B cell (primary cell): ENCODE data around the gene PCDHGA11. TPM values are rescaled to one million over a fixed set of nuclear protein-coding genes. Genes with fewer than 3 reads are reported as not detected.

Experiments
- ATAC-seq: fragments of 200-7000 bp; cut with Tn5 transposase; one replicate; pipeline ENCODE4 v1.10.0; 2021; ENCODE audit warnings: low read depth, mild to moderate bottlenecking, moderate number of reproducible peaks, moderate library complexity
- CTCF ChIA-PET: fragments of 350-600 bp; sonication (Branson Sonifier 250); formaldehyde crosslinking; loops from one replicate; lab custom pipeline; 2021; ENCODE audit warnings: antibody characterized with exemption, inconsistent platforms; lab: Charles Lee
- POLR2A ChIA-PET: fragments of 350-600 bp; sonication (Branson Sonifier 250); formaldehyde crosslinking; loops from one replicate; lab custom pipeline; 2021; ENCODE audit warnings: antibody characterized with exemption; lab: Charles Lee
- DNase-seq: peaks from one replicate; pipeline ENCODE4 v3.0.0; 2013
- H2AFZ ChIP-seq: 2 replicates; pipeline ENCODE4 v1.6.1; 2012; ENCODE audit warnings: mild to moderate bottlenecking, low read depth, low read length; ENCODE audit not compliant: insufficient read depth, poor library complexity, severe bottlenecking
- H3K27ac ChIP-seq, 2 donors: 1 replicate in 1 of 2; 2 replicates in 1 of 2; pipeline ENCODE4 v1.5.1; 2012 to 2013; ENCODE audit warnings: low read length in 2 of 2, mild to moderate bottlenecking in 2 of 2, moderate library complexity in 1 of 2
- H3K27me3 ChIP-seq, 4 experiments: fragments of 200-600 bp in 1 of 4; sonication (generic) in 1 of 4; replicated peaks in 1 of 4; 1 replicate in 2 of 4; 2 replicates in 2 of 4; pipeline versions ENCODE4 v1.6.1 to v1.7.0; 2013 to 2016; ENCODE audit warnings: low read length in 3 of 4, mild to moderate bottlenecking in 2 of 4, mixed read lengths in 1 of 4, moderate library complexity in 1 of 4; ENCODE audit not compliant: insufficient read depth in 4 of 4, control insufficient read depth in 3 of 4; ENCODE audit errors: control extremely low read depth in 1 of 4
- H3K36me3 ChIP-seq, 2 experiments: replicated peaks in 1 of 2; 1 replicate in 1 of 2; 2 replicates in 1 of 2; pipeline versions ENCODE4 v1.6.1 to v1.7.1; 2013; ENCODE audit warnings: low read length in 1 of 2; ENCODE audit not compliant: insufficient read depth in 2 of 2, control insufficient read depth in 1 of 2; ENCODE audit errors: control extremely low read depth in 1 of 2, extremely low read depth in 1 of 2
- H3K4me1 ChIP-seq, 2 donors: fragments of 200-600 bp in 1 of 2; sonication (generic) in 1 of 2; 1 replicate in 1 of 2; 2 replicates in 1 of 2; pipeline versions ENCODE4 v1.5.1 to v1.6.1; 2013 to 2017; ENCODE audit warnings: low read length in 2 of 2; ENCODE audit not compliant: control insufficient read depth in 2 of 2, insufficient read depth in 2 of 2
- H3K4me2 ChIP-seq: replicated peaks from 2 replicates; pipeline ENCODE3; 2012; ENCODE audit warnings: mild to moderate bottlenecking, low read depth, low read length; ENCODE audit not compliant: poor library complexity, severe bottlenecking
- H3K4me3 ChIP-seq, 5 experiments: fragments of 200-600 bp in 1 of 5; sonication (generic) in 1 of 5; 1 replicate in 3 of 5; 2 replicates in 2 of 5; pipeline versions ENCODE4 v1.5.1 to v1.7.0; 2011 to 2016; ENCODE audit warnings: low read length in 4 of 5, mild to moderate bottlenecking in 4 of 5, low read depth in 2 of 5, control low read depth in 1 of 5, moderate library complexity in 1 of 5; ENCODE audit not compliant: insufficient read depth in 1 of 5; ENCODE audit errors: control extremely low read depth in 1 of 5, extremely low read depth in 1 of 5
- H3K79me2 ChIP-seq: fragments of 200-600 bp; sonication (generic); one replicate; pipeline ENCODE4 v1.6.0; 2016; ENCODE audit warnings: low read length; ENCODE audit not compliant: control insufficient read depth, insufficient read depth
- H3K9ac ChIP-seq: fragments of 200-600 bp; sonication (generic); 2 replicates; pipeline ENCODE4 v1.6.1; 2017; ENCODE audit warnings: mild to moderate bottlenecking, low read length, moderate library complexity
- H3K9me3 ChIP-seq, 3 donors: one replicate each; pipeline versions ENCODE4 v1.6.1 to v1.7.1; 2013; ENCODE audit warnings: low read length in 2 of 3; ENCODE audit not compliant: control insufficient read depth in 2 of 3, insufficient read depth in 1 of 3; ENCODE audit errors: control extremely low read depth in 1 of 3
- H4K20me1 ChIP-seq: 2 replicates; pipeline ENCODE4 v1.6.0; 2012; ENCODE audit warnings: mild to moderate bottlenecking, low read length; ENCODE audit not compliant: insufficient read depth, control insufficient read depth, poor library complexity, severe bottlenecking
- H3K27ac Mint-ChIP-seq: one replicate; pipeline ENCODE4 v1.8.0; 2021; ENCODE audit warnings: mixed read lengths
- H3K27me3 Mint-ChIP-seq: one replicate; pipeline ENCODE4 v1.8.0; 2021; ENCODE audit warnings: mixed read lengths
- H3K4me1 Mint-ChIP-seq: one replicate; pipeline ENCODE4 v1.8.0; 2021; ENCODE audit warnings: mixed read lengths
- H3K4me3 Mint-ChIP-seq: one replicate; pipeline ENCODE4 v1.8.0; 2021; ENCODE audit warnings: mixed read lengths
- H3K9me3 Mint-ChIP-seq: one replicate; pipeline ENCODE4 v1.8.0; 2022; ENCODE audit warnings: mixed read lengths; ENCODE audit not compliant: insufficient read depth
- EZH2 ChIP-seq: IDR thresholded peaks from 2 replicates; pipeline ENCODE4 v1.6.1; 2012; ENCODE audit warnings: borderline replicate concordance, low read depth, mild to moderate bottlenecking, moderate library complexity, low read length; ENCODE audit not compliant: insufficient read depth, poor library complexity, severe bottlenecking
- WGBS: methylation state at CpG from one replicate; pipeline ENCODE4 v1.1.5; 2013; ENCODE audit warnings: missing lambda C conversion rate; ENCODE audit not compliant: insufficient coverage; 5-methylcytosine and 5-hydroxymethylcytosine counted together
- intact Hi-C: fragments of 100-400 bp; cut with micrococcal nuclease; formaldehyde crosslinking; loops from one replicate; pipeline ENCODE4 v1.10.0; 2022
- polyA plus RNA-seq: library from polyadenylated mRNA; depleted of rRNA; stranded (reverse); fragments of >200 nt; gene quantifications from 2 replicates; pipeline ENCODE4 v1.2.3, GENCODE V29; 2012
- total RNA-seq, 2 donors: library from RNA; stranded (reverse); fragments of 120-200 nt in 1 of 2; gene quantifications; 1 replicate in 1 of 2; 2 replicates in 1 of 2; pipeline versions ENCODE4 v1.2.3 to v1.2.4, GENCODE V29; 2013 to 2022
- TF ChIP-seq, protein P1 (sequence below): fragments of 200-600 bp; IDR thresholded peaks from one replicate; pipeline ENCODE4 v1.8.0; 2022; ENCODE audit warnings: antibody characterized with exemption, mild to moderate bottlenecking

Gene PCDHGA11
- total and polyA plus RNA-seq, 2 donors (not counting 1 experiment from before 2014, with no cell fraction given): 0.15 to 1.5 TPM

DNA sequence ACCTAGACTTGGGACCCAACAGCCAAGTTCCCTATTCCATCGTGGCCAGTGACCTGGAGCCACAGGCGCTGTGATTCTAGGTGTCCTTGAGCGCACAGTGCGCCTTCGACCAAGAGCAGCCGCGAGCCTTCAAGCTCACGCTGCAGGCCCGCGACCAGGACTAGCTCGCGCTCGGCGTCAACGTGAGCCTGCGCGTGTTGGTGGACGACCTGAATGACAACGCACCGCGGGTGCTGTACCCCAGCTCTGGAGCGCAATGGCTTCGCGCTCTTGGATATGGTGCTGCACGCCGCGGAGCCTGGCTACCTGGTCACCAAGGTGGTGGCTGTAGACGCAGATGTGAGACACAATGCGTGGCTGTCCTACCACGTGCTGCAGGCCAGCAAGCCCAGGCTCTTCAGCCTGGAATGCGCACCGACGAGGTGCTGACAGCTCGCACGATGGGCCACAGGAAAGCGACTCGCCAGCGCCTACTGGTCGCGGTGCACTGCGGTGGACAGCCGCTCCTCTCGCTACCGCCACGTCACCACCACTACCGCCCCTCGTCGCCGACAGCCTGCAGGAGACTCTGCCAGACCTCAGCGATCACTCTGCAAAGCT lies 20.8 kb downstream of the PCDHGA11 start:
- no peak overlapping the region for H3K4me3 ChIP-seq
- H3K27ac ChIP-seq: no peak overlapping the region
- H3K4me2 ChIP-seq: no peak overlapping the region
- ChIA-PET CTCF (no interaction called here), POLR2A (no interaction called here)
- H3K9me3 Mint-ChIP-seq: peaks cover 3% of the 10 kb centered on the region
- H3K4me1 ChIP-seq: no peaks in the 10 kb centered on the region
- H3K27me3 ChIP-seq: peaks cover 0 to 6% (median 0%) of the 10 kb centered on the region in 4 experiments
- no peak overlapping the region for H3K27ac Mint-ChIP-seq
- H3K79me2 ChIP-seq: no peaks in the 10 kb centered on the region
- H3K27me3 Mint-ChIP-seq: peaks cover 3% of the 10 kb centered on the region
- no peak overlapping the region for H3K4me3 Mint-ChIP-seq
- H4K20me1 ChIP-seq: no peaks in the 10 kb centered on the region
- H3K4me1 Mint-ChIP-seq: peaks cover 3% of the 10 kb centered on the region
- no peak overlapping the region for H2AFZ ChIP-seq
- DNase-seq (no peak), ATAC-seq (no peak)
- intact Hi-C loops: no loop called here
- H3K36me3 ChIP-seq: no peaks in the 10 kb centered on the region
- no peak overlapping the region for H3K9ac ChIP-seq
- TF ChIP-seq, protein P1, sequence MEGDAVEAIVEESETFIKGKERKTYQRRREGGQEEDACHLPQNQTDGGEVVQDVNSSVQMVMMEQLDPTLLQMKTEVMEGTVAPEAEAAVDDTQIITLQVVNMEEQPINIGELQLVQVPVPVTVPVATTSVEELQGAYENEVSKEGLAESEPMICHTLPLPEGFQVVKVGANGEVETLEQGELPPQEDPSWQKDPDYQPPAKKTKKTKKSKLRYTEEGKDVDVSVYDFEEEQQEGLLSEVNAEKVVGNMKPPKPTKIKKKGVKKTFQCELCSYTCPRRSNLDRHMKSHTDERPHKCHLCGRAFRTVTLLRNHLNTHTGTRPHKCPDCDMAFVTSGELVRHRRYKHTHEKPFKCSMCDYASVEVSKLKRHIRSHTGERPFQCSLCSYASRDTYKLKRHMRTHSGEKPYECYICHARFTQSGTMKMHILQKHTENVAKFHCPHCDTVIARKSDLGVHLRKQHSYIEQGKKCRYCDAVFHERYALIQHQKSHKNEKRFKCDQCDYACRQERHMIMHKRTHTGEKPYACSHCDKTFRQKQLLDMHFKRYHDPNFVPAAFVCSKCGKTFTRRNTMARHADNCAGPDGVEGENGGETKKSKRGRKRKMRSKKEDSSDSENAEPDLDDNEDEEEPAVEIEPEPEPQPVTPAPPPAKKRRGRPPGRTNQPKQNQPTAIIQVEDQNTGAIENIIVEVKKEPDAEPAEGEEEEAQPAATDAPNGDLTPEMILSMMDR: no peak
- no peak for TF ChIP-seq EZH2
- WGBS: 75% methylated on average over 50 of the region's 50 CpGs
- peaks cover 0 to 14% (median 0%) of the 10 kb centered on the region in 3 donors for H3K9me3 ChIP-seq

DNA sequence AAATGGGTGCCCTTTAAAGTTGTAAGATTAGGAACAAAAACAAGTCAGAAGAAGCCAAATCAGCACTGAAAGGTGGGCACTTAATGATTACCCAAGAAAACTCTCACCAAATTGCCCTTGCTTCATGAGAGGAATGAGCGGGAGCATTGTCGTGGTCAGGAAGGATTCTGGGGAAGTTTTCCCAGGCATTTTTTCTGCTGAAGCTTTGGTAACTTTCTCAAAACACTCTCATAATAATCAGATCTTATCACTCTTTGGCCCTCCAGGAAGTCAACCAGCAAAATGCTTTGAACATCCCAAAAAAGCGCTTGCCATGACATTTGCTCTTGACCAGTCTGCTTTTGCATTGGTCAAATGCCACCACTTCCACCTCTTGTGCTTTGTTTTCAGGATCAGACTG lies 44.5 kb downstream of the PCDHGA11 start:
- ChIA-PET CTCF (interaction anchor here (1.3 to 1.7 kb wide), 3 partner anchors 11 to 59 kb away, joined by 3 to 7 read pairs (median 3); partner anchors contain the start of gene PCDHGC3), POLR2A (interaction anchor here (0.7 kb wide), 1 partner anchor 69 kb away, joined by 4 read pairs; no protein-coding TSS in a partner anchor)
- DNase-seq (no peak), ATAC-seq (no peak)
- Histone ChIP-seq H3K9me3 (no peaks in the 10 kb centered on the region), H3K4me1 (no peaks in the 10 kb centered on the region), H3K4me3 (no peak overlapping the region), H3K27ac (no peak overlapping the region), H3K79me2 (no peaks in the 10 kb centered on the region), H4K20me1 (no peaks in the 10 kb centered on the region), H2AFZ (no peak overlapping the region), H3K9ac (no peak overlapping the region), H3K4me2 (no peak overlapping the region), H3K27me3 (peaks cover 0 to 2% (median 0%) of the 10 kb centered on the region in 4 experiments), H3K36me3 (no peaks in the 10 kb centered on the region)
- H3K27ac Mint-ChIP-seq: no peak overlapping the region
- 100% methylated on average over 1 of the region's 3 CpGs for WGBS
- H3K4me1 Mint-ChIP-seq: no peaks in the 10 kb centered on the region
- intact Hi-C loops: no loop called here
- TF ChIP-seq, protein P1: no peak
- no peak for TF ChIP-seq EZH2
- no peak overlapping the region for H3K4me3 Mint-ChIP-seq
- H3K27me3 Mint-ChIP-seq: peaks cover 12% of the 10 kb centered on the region
- H3K9me3 Mint-ChIP-seq: peaks cover 7% of the 10 kb centered on the region
